Amniotic stem cell (primary cell): Measurements from ENCODE around the gene DIP2C.
A peak's percentile ranks its signal among the peaks of the same experiment; 100 is the strongest.

ENCODE experiments used
- DNase-seq: peaks from one replicate; lab custom pipeline; 2025; lab: John Stamatoyannopoulos, UW

Gene DIP2C

GRCh38 chr10:627032-627992 is 62.2 kb downstream of the DIP2C start:
- no peak for DNase-seq

GRCh38 chr10:625751-626711 is 63.4 kb downstream of the DIP2C start:
- no peak for DNase-seq

- no peak for DNase-seq
Observed at GRCh38 chr10:625333-625696, 64.2 kb downstream of the DIP2C start.

GRCh38 chr10:624605-625332 is 64.7 kb downstream of the DIP2C start:
- DNase-seq = peak; percentile 35

GRCh38 chr10:624312-624604 is 65.2 kb downstream of the DIP2C start:
- no peak for DNase-seq

- DNase-seq = no peak
Observed at GRCh38 chr10:623477-624311, 65.8 kb downstream of the DIP2C start.

- no peak for DNase-seq
Observed at GRCh38 chr10:623014-623413, 66.5 kb downstream of the DIP2C start.

GRCh38 chr10:621981-622740 is 67.3 kb downstream of the DIP2C start:
- no peak for DNase-seq

- DNase-seq = no peak
Observed at GRCh38 chr10:621513-621912, 68.0 kb downstream of the DIP2C start.

- DNase-seq = no peak
Observed at GRCh38 chr10:620971-621370, 68.5 kb downstream of the DIP2C start.

GRCh38 chr10:620417-620816 is 69.1 kb downstream of the DIP2C start:
- no peak for DNase-seq

GRCh38 chr10:619710-620109 is 69.8 kb downstream of the DIP2C start:
- no peak for DNase-seq

- DNase-seq = no peak
Observed at GRCh38 chr10:618229-618989, 71.1 kb downstream of the DIP2C start.

- no peak for DNase-seq
Observed at GRCh38 chr10:617471-617870, 72.0 kb downstream of the DIP2C start.

GRCh38 chr10:615583-616152 is 73.8 kb downstream of the DIP2C start:
- DNase-seq = peak; percentile 63

GRCh38 chr10:614790-615582 is 74.5 kb downstream of the DIP2C start:
- DNase-seq = no peak

- DNase-seq = no peak
Observed at GRCh38 chr10:614139-614711, 75.2 kb downstream of the DIP2C start.
